ENCODE data around the gene SUN2. TPM values are rescaled to one million over a fixed set of nuclear protein-coding genes. Genes with fewer than 3 reads are reported as not detected.

Gene SUN2
- total RNA-seq, 1 donor from 2014 or later: 128 TPM

GRCh38 chr22:38741166-38741565 lies 14.6 kb downstream of the SUN2 start:
- Mint-ChIP-seq H3K27me3 (no peaks in the 10 kb centered on the region), H3K4me3 (no peak overlapping the region), H3K27ac (peak overlapping the region; percentile 45), H3K9me3 (no peaks in the 10 kb centered on the region), H3K4me1 (peaks cover 18% of the 10 kb centered on the region), H3K36me3 (ENCODE audit: low read depth) (peaks cover 81% of the 10 kb centered on the region)
- no peak for DNase-seq
- intact Hi-C loops (cut with micrococcal nuclease): no loop called here

- Mint-ChIP-seq H3K4me3 (no peak overlapping the region), H3K27me3 (no peaks in the 10 kb centered on the region), H3K9me3 (no peaks in the 10 kb centered on the region), H3K4me1 (peaks cover 22% of the 10 kb centered on the region), H3K27ac (peak overlapping the region; percentile 45), H3K36me3 (ENCODE audit: low read depth) (peaks cover 80% of the 10 kb centered on the region)
- intact Hi-C loops (cut with micrococcal nuclease): no loop called here
- DNase-seq: no peak
Observed at GRCh38 chr22:38740754-38741153, 15.0 kb downstream of the SUN2 start.

- intact Hi-C loops (cut with micrococcal nuclease): no loop called here
- Mint-ChIP-seq H3K4me1 (peaks cover 24% of the 10 kb centered on the region), H3K27me3 (no peaks in the 10 kb centered on the region), H3K9me3 (no peaks in the 10 kb centered on the region), H3K4me3 (no peak overlapping the region), H3K27ac (peak overlapping the region; percentile 17), H3K36me3 (ENCODE audit: low read depth) (peaks cover 79% of the 10 kb centered on the region)
- DNase-seq: no peak
Observed at GRCh38 chr22:38740116-38740723, 15.6 kb downstream of the SUN2 start.

- Mint-ChIP-seq H3K4me1 (peaks cover 30% of the 10 kb centered on the region), H3K27me3 (no peaks in the 10 kb centered on the region), H3K36me3 (ENCODE audit: low read depth) (peaks cover 78% of the 10 kb centered on the region), H3K27ac (peak overlapping the region; percentile 17), H3K4me3 (no peak overlapping the region), H3K9me3 (no peaks in the 10 kb centered on the region)
- intact Hi-C loops (cut with micrococcal nuclease): no loop called here
- no peak for DNase-seq
Observed at GRCh38 chr22:38739300-38740055, 16.3 kb downstream of the SUN2 start.

- H3K27ac Mint-ChIP-seq: peak overlapping the region; percentile 76
- H3K27me3 Mint-ChIP-seq: no peaks in the 10 kb centered on the region
Observed at GRCh38 chr22:38738475-38739070, 17.2 kb downstream of the SUN2 start.

GRCh38 chr22:38737302-38738060 lies 18.3 kb downstream of the SUN2 start:
- peaks cover 76% of the 10 kb centered on the region for H3K36me3 Mint-ChIP-seq (ENCODE audit: low read depth)
- no peak overlapping the region for H3K4me3 Mint-ChIP-seq
- peaks cover 40% of the 10 kb centered on the region for H3K4me1 Mint-ChIP-seq
- H3K9me3 Mint-ChIP-seq: no peaks in the 10 kb centered on the region
- no peak for DNase-seq
- peak overlapping the region; percentile 63 for H3K27ac Mint-ChIP-seq
- H3K27me3 Mint-ChIP-seq: no peaks in the 10 kb centered on the region
- intact Hi-C loops (cut with micrococcal nuclease): no loop called here

More at GRCh38 chr22:38738475-38739070, 17.2 kb downstream of the SUN2 start:
- intact Hi-C loops (cut with micrococcal nuclease): no loop called here
- no peak for DNase-seq
- peaks cover 81% of the 10 kb centered on the region for H3K36me3 Mint-ChIP-seq (ENCODE audit: low read depth)
- H3K4me3 Mint-ChIP-seq: no peak overlapping the region
- H3K4me1 Mint-ChIP-seq: peaks cover 34% of the 10 kb centered on the region
- no peaks in the 10 kb centered on the region for H3K9me3 Mint-ChIP-seq

- peak overlapping the region; percentile 49 for H3K27ac Mint-ChIP-seq
- H3K4me3 Mint-ChIP-seq: no peak overlapping the region
- H3K9me3 Mint-ChIP-seq: no peaks in the 10 kb centered on the region
- H3K36me3 Mint-ChIP-seq (ENCODE audit: low read depth): peaks cover 68% of the 10 kb centered on the region
- H3K27me3 Mint-ChIP-seq: no peaks in the 10 kb centered on the region
- intact Hi-C loops (cut with micrococcal nuclease): no loop called here
- H3K4me1 Mint-ChIP-seq: peaks cover 38% of the 10 kb centered on the region
- no peak for DNase-seq
Observed at GRCh38 chr22:38736257-38736570, 19.6 kb downstream of the SUN2 start.

- intact Hi-C loops (cut with micrococcal nuclease): no loop called here
- peaks cover 35% of the 10 kb centered on the region for H3K4me1 Mint-ChIP-seq
- peak; percentile 71 for DNase-seq
- H3K27ac Mint-ChIP-seq: peak overlapping the region; percentile 49
- no peaks in the 10 kb centered on the region for H3K27me3 Mint-ChIP-seq
- no peaks in the 10 kb centered on the region for H3K9me3 Mint-ChIP-seq
- peaks cover 67% of the 10 kb centered on the region for H3K36me3 Mint-ChIP-seq (ENCODE audit: low read depth)
- no peak overlapping the region for H3K4me3 Mint-ChIP-seq
Observed at GRCh38 chr22:38735465-38736256, 20.1 kb downstream of the SUN2 start.

GRCh38 chr22:38735126-38735464 lies 20.7 kb downstream of the SUN2 start:
- Mint-ChIP-seq H3K27ac (peak overlapping the region; percentile 49), H3K36me3 (ENCODE audit: low read depth) (peaks cover 71% of the 10 kb centered on the region), H3K4me1 (peaks cover 35% of the 10 kb centered on the region), H3K27me3 (no peaks in the 10 kb centered on the region), H3K4me3 (no peak overlapping the region), H3K9me3 (no peaks in the 10 kb centered on the region)
- no peak for DNase-seq
- intact Hi-C loops (cut with micrococcal nuclease): no loop called here

- no peaks in the 10 kb centered on the region for H3K9me3 Mint-ChIP-seq
- no peak overlapping the region for H3K4me3 Mint-ChIP-seq
Observed at GRCh38 chr22:38734421-38735100, 21.2 kb downstream of the SUN2 start.

GRCh38 chr22:38733724-38734381 lies 21.9 kb downstream of the SUN2 start:
- Mint-ChIP-seq H3K27me3 (no peaks in the 10 kb centered on the region), H3K9me3 (no peaks in the 10 kb centered on the region), H3K4me3 (no peak overlapping the region), H3K27ac (peak overlapping the region; percentile 56), H3K4me1 (peaks cover 35% of the 10 kb centered on the region), H3K36me3 (ENCODE audit: low read depth) (peaks cover 70% of the 10 kb centered on the region)
- DNase-seq: no peak
- intact Hi-C loops (cut with micrococcal nuclease): no loop called here

More at GRCh38 chr22:38734421-38735100, 21.2 kb downstream of the SUN2 start:
- H3K36me3 Mint-ChIP-seq (ENCODE audit: low read depth): peaks cover 70% of the 10 kb centered on the region
- no peaks in the 10 kb centered on the region for H3K27me3 Mint-ChIP-seq
- intact Hi-C loops (cut with micrococcal nuclease): no loop called here
- no peak for DNase-seq
- peak overlapping the region; percentile 49 for H3K27ac Mint-ChIP-seq
- peaks cover 35% of the 10 kb centered on the region for H3K4me1 Mint-ChIP-seq

GRCh38 chr22:38733329-38733723 lies 22.5 kb downstream of the SUN2 start:
- Mint-ChIP-seq H3K4me3 (no peak overlapping the region), H3K27me3 (no peaks in the 10 kb centered on the region)

More at GRCh38 chr22:38733329-38733723, 22.5 kb downstream of the SUN2 start:
- no peaks in the 10 kb centered on the region for H3K9me3 Mint-ChIP-seq
- peaks cover 69% of the 10 kb centered on the region for H3K36me3 Mint-ChIP-seq (ENCODE audit: low read depth)
- H3K4me1 Mint-ChIP-seq: peaks cover 34% of the 10 kb centered on the region
- intact Hi-C loops (cut with micrococcal nuclease): no loop called here
- DNase-seq: peak; percentile 85
- peak overlapping the region; percentile 56 for H3K27ac Mint-ChIP-seq

All from activated CD4-positive, alpha-beta T cell treated with anti-CD3 and anti-CD28 coated beads, Interleukin-2, amount 10 ng/mL, durations not matched to agents 24 days and 14 days (primary cell).